ENCODE measurements around the gene UBE2G1. TPM values are rescaled to one million over a fixed set of nuclear protein-coding genes. Genes with fewer than 3 reads are reported as not detected.

Gene UBE2G1
- total RNA-seq, 1 experiment from 2014 or later = 80.6 TPM

DNA sequence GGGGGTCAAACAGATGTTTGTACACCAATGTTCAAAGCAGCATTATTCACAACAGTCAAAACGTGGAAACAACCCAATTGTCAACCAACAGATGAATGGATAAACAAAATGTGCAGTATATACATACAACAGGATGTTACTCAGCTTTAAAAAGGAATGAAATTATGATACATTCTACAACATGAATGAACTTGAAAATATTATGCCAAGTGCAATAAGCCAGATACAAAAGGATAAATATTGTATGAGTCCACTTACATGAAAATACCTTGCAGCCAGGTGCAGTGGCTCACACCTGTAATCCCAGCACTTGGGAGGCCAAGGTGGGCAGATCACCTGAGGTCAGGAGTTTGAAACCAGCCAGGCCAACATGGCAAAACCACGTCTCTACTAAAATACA, 39.9 kb downstream of the UBE2G1 start (continued):
- no peak for TF ChIP-seq ELF1 (IDR thresholded peaks at IDR 0.05; ENCODE audit: borderline replicate concordance, low read depth)
- no peak for TF ChIP-seq EZH2 (IDR thresholded peaks at IDR 0.05)
- no peak for TF ChIP-seq ZFX (IDR thresholded peaks at IDR 0.05)

DNA sequence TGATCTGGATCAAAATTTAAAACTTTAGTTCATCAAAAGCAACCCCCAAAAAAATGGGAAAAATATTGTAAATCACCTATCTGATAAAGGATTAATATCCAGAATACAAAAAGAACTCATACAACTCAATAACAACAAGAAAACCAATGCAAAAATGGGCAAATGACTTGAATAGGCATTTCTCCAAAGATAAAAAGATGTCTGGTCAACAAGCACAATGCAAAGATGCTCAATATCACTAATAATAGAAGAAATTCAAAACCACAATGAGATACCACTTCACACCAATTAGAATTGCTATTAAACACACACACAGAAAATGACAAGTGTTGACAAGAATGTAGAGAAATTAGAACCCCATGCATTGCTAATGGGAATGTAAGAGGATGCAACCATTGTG, 40.4 kb downstream of the UBE2G1 start:
- intact Hi-C loops (cut with micrococcal nuclease) = no loop called here
- Histone ChIP-seq H3K4me3 (replicated peaks in 1 of 2; ENCODE audit: low read depth in 1 of 2, low read length in 2 of 2) (no peak overlapping the region), H4K20me1 (ENCODE audit: insufficient read depth) (peaks cover 16% of the 10 kb centered on the region; the same call in 1 of the 2 replicates), H3K9me3 (ENCODE audit: control insufficient read depth in 1 of 2, insufficient read depth in 1 of 2, low read depth in 1 of 2, low read length in 2 of 2) (no peaks in the 10 kb centered on the region), H3K79me2 (ENCODE audit: insufficient read depth, low read length) (peaks cover 99% of the 10 kb centered on the region), H2AFZ (ENCODE audit: low read depth, low read length, poor library complexity, severe bottlenecking) (no peak overlapping the region), H3K9ac (ENCODE audit: low read length) (no peak overlapping the region), H3K9me2 (ENCODE audit: insufficient read depth) (no peaks in the 10 kb centered on the region), H3K36me3 (ENCODE audit: control insufficient read depth in 1 of 2, insufficient read depth in 2 of 2, low read length in 2 of 2) (no peaks in the 10 kb centered on the region), H3K27me3 (ENCODE audit: insufficient read depth, low read length) (no peaks in the 10 kb centered on the region), H3K4me2 (ENCODE audit: low read length) (no peak overlapping the region), H3K4me1 (ENCODE audit: control insufficient read depth in 1 of 2, insufficient read depth in 2 of 2, low read length in 2 of 2) (peaks cover 31 to 46% of the 10 kb centered on the region in 2 experiments), H3K27ac (ENCODE audit: low read depth, low read length) (no peak overlapping the region)
- CTCF ChIA-PET = no interaction called here
- RAD21 ChIA-PET (ENCODE audit: low non-redundant PET in 1 of 2, low total read pairs in 2 of 2, uncharacterized antibody in 2 of 2, unreplicated experiment in 2 of 2) = no interaction called here
- TF ChIP-seq ZNF274 (IDR thresholded peaks at IDR 0.05; ENCODE audit: low read depth, low read length) (no peak), RAD21 (IDR thresholded peaks at IDR 0.05; ENCODE audit: low read depth) (no peak), FOSL1 (IDR thresholded peaks at IDR 0.05; ENCODE audit: low read depth) (no peak), YY1 (IDR thresholded peaks at IDR 0.05; ENCODE audit: extremely low read depth, insufficient replicate concordance, low read depth, low read length) (no peak), EGR1 (IDR thresholded peaks at IDR 0.05; ENCODE audit: low read depth) (no peak), CBX3 (IDR thresholded peaks at IDR 0.05; ENCODE audit: low read depth) (no peak), EZH2 (IDR thresholded peaks at IDR 0.05) (no peak), TCF7L2 (IDR thresholded peaks at IDR 0.05; ENCODE audit: borderline replicate concordance, extremely low read depth, insufficient read depth, insufficient read length) (no peak), POLR2A (IDR thresholded peaks at IDR 0.05; ENCODE audit: borderline replicate concordance, extremely low read depth, insufficient read depth, insufficient read length) (no peak), EZH2phosphoT487 (IDR thresholded peaks at IDR 0.05; ENCODE audit: borderline replicate concordance) (no peak), POLR2AphosphoS5 (IDR thresholded peaks at IDR 0.05; ENCODE audit: low read depth, low read length) (no peak), ELF1 (IDR thresholded peaks at IDR 0.05; ENCODE audit: borderline replicate concordance, low read depth) (no peak), SRF (IDR thresholded peaks at IDR 0.05; ENCODE audit: low read depth) (no peak)
- TF ChIP-seq, protein P1, sequence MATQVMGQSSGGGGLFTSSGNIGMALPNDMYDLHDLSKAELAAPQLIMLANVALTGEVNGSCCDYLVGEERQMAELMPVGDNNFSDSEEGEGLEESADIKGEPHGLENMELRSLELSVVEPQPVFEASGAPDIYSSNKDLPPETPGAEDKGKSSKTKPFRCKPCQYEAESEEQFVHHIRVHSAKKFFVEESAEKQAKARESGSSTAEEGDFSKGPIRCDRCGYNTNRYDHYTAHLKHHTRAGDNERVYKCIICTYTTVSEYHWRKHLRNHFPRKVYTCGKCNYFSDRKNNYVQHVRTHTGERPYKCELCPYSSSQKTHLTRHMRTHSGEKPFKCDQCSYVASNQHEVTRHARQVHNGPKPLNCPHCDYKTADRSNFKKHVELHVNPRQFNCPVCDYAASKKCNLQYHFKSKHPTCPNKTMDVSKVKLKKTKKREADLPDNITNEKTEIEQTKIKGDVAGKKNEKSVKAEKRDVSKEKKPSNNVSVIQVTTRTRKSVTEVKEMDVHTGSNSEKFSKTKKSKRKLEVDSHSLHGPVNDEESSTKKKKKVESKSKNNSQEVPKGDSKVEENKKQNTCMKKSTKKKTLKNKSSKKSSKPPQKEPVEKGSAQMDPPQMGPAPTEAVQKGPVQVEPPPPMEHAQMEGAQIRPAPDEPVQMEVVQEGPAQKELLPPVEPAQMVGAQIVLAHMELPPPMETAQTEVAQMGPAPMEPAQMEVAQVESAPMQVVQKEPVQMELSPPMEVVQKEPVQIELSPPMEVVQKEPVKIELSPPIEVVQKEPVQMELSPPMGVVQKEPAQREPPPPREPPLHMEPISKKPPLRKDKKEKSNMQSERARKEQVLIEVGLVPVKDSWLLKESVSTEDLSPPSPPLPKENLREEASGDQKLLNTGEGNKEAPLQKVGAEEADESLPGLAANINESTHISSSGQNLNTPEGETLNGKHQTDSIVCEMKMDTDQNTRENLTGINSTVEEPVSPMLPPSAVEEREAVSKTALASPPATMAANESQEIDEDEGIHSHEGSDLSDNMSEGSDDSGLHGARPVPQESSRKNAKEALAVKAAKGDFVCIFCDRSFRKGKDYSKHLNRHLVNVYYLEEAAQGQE (IDR thresholded peaks at IDR 0.05; ENCODE audit: low read depth) = no peak
- TF ChIP-seq, protein P2, sequence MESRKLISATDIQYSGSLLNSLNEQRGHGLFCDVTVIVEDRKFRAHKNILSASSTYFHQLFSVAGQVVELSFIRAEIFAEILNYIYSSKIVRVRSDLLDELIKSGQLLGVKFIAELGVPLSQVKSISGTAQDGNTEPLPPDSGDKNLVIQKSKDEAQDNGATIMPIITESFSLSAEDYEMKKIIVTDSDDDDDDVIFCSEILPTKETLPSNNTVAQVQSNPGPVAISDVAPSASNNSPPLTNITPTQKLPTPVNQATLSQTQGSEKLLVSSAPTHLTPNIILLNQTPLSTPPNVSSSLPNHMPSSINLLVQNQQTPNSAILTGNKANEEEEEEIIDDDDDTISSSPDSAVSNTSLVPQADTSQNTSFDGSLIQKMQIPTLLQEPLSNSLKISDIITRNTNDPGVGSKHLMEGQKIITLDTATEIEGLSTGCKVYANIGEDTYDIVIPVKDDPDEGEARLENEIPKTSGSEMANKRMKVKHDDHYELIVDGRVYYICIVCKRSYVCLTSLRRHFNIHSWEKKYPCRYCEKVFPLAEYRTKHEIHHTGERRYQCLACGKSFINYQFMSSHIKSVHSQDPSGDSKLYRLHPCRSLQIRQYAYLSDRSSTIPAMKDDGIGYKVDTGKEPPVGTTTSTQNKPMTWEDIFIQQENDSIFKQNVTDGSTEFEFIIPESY (IDR thresholded peaks at IDR 0.05; ENCODE audit: extremely low read depth, insufficient replicate concordance, low read length) = no peak
- TF ChIP-seq, protein P3, sequence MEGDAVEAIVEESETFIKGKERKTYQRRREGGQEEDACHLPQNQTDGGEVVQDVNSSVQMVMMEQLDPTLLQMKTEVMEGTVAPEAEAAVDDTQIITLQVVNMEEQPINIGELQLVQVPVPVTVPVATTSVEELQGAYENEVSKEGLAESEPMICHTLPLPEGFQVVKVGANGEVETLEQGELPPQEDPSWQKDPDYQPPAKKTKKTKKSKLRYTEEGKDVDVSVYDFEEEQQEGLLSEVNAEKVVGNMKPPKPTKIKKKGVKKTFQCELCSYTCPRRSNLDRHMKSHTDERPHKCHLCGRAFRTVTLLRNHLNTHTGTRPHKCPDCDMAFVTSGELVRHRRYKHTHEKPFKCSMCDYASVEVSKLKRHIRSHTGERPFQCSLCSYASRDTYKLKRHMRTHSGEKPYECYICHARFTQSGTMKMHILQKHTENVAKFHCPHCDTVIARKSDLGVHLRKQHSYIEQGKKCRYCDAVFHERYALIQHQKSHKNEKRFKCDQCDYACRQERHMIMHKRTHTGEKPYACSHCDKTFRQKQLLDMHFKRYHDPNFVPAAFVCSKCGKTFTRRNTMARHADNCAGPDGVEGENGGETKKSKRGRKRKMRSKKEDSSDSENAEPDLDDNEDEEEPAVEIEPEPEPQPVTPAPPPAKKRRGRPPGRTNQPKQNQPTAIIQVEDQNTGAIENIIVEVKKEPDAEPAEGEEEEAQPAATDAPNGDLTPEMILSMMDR (IDR thresholded peaks at IDR 0.05 in 2 of 3, conservative IDR thresholded peaks at IDR 0.05 in 1 of 3; ENCODE audit: borderline replicate concordance in 1 of 3, insufficient read depth in 1 of 3, low read depth in 2 of 3, low read length in 2 of 3) = no peak
- TF ChIP-seq, protein P4, sequence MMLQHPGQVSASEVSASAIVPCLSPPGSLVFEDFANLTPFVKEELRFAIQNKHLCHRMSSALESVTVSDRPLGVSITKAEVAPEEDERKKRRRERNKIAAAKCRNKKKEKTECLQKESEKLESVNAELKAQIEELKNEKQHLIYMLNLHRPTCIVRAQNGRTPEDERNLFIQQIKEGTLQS (IDR thresholded peaks at IDR 0.05) = no peak
- no TSS peak for BruUV-seq (replicated peaks)
- POLR2A ChIA-PET = no interaction called here
- no peak for ATAC-seq
- no peak for DNase-seq (ENCODE audit: low read depth, low spot score)

Measured in HCT116 (cell line).